Spleen (tissue), 11 donors: Measurements from ENCODE around the gene FKBP10. TPM values are rescaled to one million over a fixed set of nuclear protein-coding genes. Genes with fewer than 3 reads are reported as not detected.

Source experiments
- DNase-seq: peaks from one replicate; pipeline ENCODE4 v3.0.0-alpha.2; 2020
- H3K27ac ChIP-seq, 8 donors: fragments of 200-600 bp; sonication (generic) in 7 of 8; 1 replicate in 4 of 8; 2 replicates in 4 of 8; pipeline versions ENCODE4 v1.5.0 to v1.8.0; 2016 to 2021; ENCODE audit warnings: inconsistent platforms in 4 of 8, mild to moderate bottlenecking in 4 of 8, moderate library complexity in 1 of 8
- H3K27me3 ChIP-seq, 7 donors: fragments of 200-600 bp; sonication (generic) in 6 of 7; replicated peaks in 1 of 7; 1 replicate in 4 of 7; 2 replicates in 3 of 7; pipeline versions ENCODE4 v1.5.0 to v1.8.0; 2016 to 2021; ENCODE audit warnings: inconsistent platforms in 3 of 7, mild to moderate bottlenecking in 1 of 7
- H3K36me3 ChIP-seq, 6 donors: fragments of 200-600 bp; sonication (generic) in 5 of 6; 1 replicate in 4 of 6; 2 replicates in 2 of 6; pipeline versions ENCODE4 v1.5.0 to v1.8.0; 2016 to 2021; ENCODE audit warnings: inconsistent platforms in 2 of 6
- H3K4me1 ChIP-seq, 6 donors: fragments of 200-600 bp; sonication (generic) in 5 of 6; 1 replicate in 3 of 6; 2 replicates in 3 of 6; pipeline versions ENCODE4 v1.5.0 to v1.8.0; 2016 to 2021; ENCODE audit warnings: inconsistent platforms in 3 of 6
- H3K4me3 ChIP-seq, 8 donors: fragments of 200-600 bp; sonication (generic) in 7 of 8; 1 replicate in 4 of 8; 2 replicates in 4 of 8; pipeline versions ENCODE4 v1.5.0 to v1.8.0; 2016 to 2021; ENCODE audit warnings: inconsistent platforms in 4 of 8, mild to moderate bottlenecking in 4 of 8, moderate library complexity in 2 of 8
- H3K9me3 ChIP-seq, 8 donors: fragments of 200-600 bp; sonication (generic) in 7 of 8; 1 replicate in 4 of 8; 2 replicates in 4 of 8; pipeline versions ENCODE4 v1.5.0 to v1.8.0; 2016 to 2021; ENCODE audit warnings: inconsistent platforms in 4 of 8
- POLR2A ChIP-seq, 3 donors: fragments of 450-650 bp; IDR thresholded peaks; one replicate each; pipeline ENCODE4 v1.5.1; 2017; ENCODE audit warnings: antibody characterized with exemption in 3 of 3, mild to moderate bottlenecking in 1 of 3
- POLR2AphosphoS5 ChIP-seq, 3 donors: sonication (generic); formaldehyde crosslinking; IDR thresholded peaks; one replicate each; pipeline ENCODE4 v1.5.1; 2017; ENCODE audit warnings: antibody characterized with exemption in 3 of 3
- whole genome bisulfite sequencing, 5 donors: extraction: QIAGEN DNeasy Blood & Tissue Kit in 3 of 5; methylation state at CpG; one replicate each; pipeline versions ENCODE4 v1.1.5 to v1.1.7; 2013 to 2018; 5-methylcytosine and 5-hydroxymethylcytosine counted together
- intact Hi-C: fragments of 100-400 bp; cut with DNase I; formaldehyde crosslinking; loops from one replicate; pipeline ENCODE4 v1.15.0; 2023; ENCODE audit warnings: low total_unique reads
- polyA plus RNA-seq, 3 donors: library from polyadenylated mRNA; stranded (reverse); fragments of 200-250 nt; gene quantifications; one replicate each; pipeline ENCODE4 v1.2.1, GENCODE V29; 2013
- total RNA-seq, 7 donors: library from RNA; depleted of rRNA in 3 of 7; stranded (reverse); fragments of >200 nt in 3 of 7; fragmentation: NEBNext Ultra II Directional in 4 of 7; extraction: Animal tissue kit (Norgen Biotek cat#: 25700) in 4 of 7; gene quantifications; one replicate each; pipeline versions ENCODE4 v1.1.0 to v1.2.1, GENCODE V29; 2016 to 2021
- TF ChIP-seq, protein P1 (sequence below), 11 experiments: fragments of 200-600 bp in 7 of 11; fragments of 450-650 bp in 4 of 11; sonication (generic) in 4 of 11; IDR thresholded peaks in 8 of 11; conservative IDR thresholded peaks in 3 of 11; 1 replicate in 7 of 11; 2 replicates in 4 of 11; pipeline versions ENCODE4 v1.4.0 to v1.8.0; 2016 to 2021; ENCODE audit warnings: antibody characterized with exemption in 11 of 11, inconsistent platforms in 4 of 11, mild to moderate bottlenecking in 1 of 11
- donor health status: healthy with polysubstance abuse.
- donor health status: DM: no; HTN: no; CAD: no; lungs with moderate emphysema.
- donor health status: DM: no; HTN: no; CAD: no.
- donor health status: Bipolar disorder and iron deficiency.
- donor health status: healthy.
- donor health status: DM: no; HTN: no; CAD: no.
- donor health status: DM: yes; HTN: yes; CAD: no.

Gene FKBP10
- total and polyA plus RNA-seq, 10 donors = 9.6 to 30.8 (median 16.2) TPM

DNA sequence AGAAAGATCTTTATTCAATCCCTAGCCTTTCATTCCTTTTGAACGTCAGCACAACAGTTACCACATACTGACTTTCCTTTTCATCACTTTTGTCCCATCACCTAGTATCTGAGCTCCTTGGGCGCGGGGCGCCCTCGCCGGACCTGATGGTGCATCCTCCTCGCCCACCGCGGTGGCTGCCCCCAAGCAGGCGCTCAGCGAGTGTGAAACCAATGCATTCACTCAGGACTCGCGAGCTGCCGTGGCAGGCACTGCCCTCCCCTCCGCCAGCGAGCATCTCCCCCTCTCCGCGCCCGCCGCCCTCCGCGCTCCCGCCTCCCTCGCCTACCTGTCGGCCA lies 51.7 kb downstream of the FKBP10 start:
- DNase-seq = no peak

DNA sequence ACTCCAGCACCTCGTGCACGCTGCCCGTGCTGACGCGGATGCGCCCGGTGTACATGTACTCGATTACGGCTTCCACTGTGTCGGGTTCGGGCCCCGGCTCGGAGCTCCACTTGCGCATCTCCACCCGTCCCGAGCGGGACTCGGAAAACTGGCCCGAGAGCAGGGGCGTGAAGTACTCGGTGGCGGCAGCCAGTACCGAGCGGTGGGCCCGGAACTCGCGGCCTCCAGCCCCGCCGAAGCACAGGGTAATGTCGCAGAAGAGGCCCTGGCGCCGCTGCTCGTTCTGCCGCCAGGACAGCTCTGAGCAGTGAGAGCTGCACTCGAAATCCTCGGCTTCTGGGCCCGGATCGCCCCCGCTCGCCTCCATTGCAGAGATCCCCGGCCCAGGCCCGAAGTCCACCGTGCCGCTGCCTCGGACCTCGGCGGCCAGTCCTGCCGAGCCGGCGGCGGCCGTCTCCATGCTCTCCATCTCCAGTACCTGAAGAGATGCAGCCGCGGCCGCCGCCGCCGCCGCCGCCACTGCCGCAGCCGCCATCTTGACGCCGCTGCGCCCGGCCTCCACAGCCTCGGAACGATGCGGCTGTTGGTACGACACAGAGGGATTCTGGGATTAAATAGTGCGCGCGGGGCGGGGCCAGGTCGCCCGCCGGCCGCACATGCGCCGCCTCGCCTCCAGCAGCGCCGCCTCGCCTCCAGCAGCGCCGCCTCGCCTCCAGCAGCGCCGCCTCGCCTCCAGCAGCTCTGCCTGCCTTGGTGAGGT lies 52.2 kb downstream of the FKBP10 start, which contains the start of gene KLHL11:
KLHL11 (minus strand) TSS at position 588 of the 760 bp plus-strand sequence; CDS start at position 535, 53 bp downstream.
- peaks cover 13 to 55% (median 40%) of the 10 kb centered on the region in 6 donors for H3K4me1 ChIP-seq
- 0% methylated on average over 29 to 90 of the region's 90 CpGs for WGBS, 5 donors
- H3K27me3 ChIP-seq = no peaks in the 10 kb centered on the region
- no peaks in the 10 kb centered on the region for H3K9me3 ChIP-seq
- peak within 1 kb of the TSS; percentile 85 to 97 (median 95) for H3K27ac ChIP-seq
- peak in 1 of 3 donors; percentile 86 for TF ChIP-seq POLR2A (IDR thresholded peaks at IDR 0.05)
- TF ChIP-seq, protein P1, sequence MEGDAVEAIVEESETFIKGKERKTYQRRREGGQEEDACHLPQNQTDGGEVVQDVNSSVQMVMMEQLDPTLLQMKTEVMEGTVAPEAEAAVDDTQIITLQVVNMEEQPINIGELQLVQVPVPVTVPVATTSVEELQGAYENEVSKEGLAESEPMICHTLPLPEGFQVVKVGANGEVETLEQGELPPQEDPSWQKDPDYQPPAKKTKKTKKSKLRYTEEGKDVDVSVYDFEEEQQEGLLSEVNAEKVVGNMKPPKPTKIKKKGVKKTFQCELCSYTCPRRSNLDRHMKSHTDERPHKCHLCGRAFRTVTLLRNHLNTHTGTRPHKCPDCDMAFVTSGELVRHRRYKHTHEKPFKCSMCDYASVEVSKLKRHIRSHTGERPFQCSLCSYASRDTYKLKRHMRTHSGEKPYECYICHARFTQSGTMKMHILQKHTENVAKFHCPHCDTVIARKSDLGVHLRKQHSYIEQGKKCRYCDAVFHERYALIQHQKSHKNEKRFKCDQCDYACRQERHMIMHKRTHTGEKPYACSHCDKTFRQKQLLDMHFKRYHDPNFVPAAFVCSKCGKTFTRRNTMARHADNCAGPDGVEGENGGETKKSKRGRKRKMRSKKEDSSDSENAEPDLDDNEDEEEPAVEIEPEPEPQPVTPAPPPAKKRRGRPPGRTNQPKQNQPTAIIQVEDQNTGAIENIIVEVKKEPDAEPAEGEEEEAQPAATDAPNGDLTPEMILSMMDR (IDR thresholded peaks at IDR 0.05 in 8 of 11, conservative IDR thresholded peaks at IDR 0.05 in 3 of 11) = peak in 5 of 11 experiments; percentile 6 to 53 (median 29)
- TF ChIP-seq POLR2AphosphoS5 (IDR thresholded peaks at IDR 0.05) = peak; percentile 92 to 97 (median 94)
- H3K4me3 ChIP-seq = peak within 1 kb of the TSS; percentile 84 to 99 (median 97)
- peaks cover 0 to 37% (median 27%) of the 10 kb centered on the region in 6 donors for H3K36me3 ChIP-seq
- intact Hi-C loops = no loop called here
- DNase-seq = peak; percentile 97

More for the DNA sequence above, 51.7 kb downstream of the FKBP10 start:
- TF ChIP-seq, protein P1 (IDR thresholded peaks at IDR 0.05 in 8 of 11, conservative IDR thresholded peaks at IDR 0.05 in 3 of 11) = no peak
- peak overlapping the region; percentile 84 to 99 (median 97) for H3K4me3 ChIP-seq
- H3K36me3 ChIP-seq = peaks cover 0 to 31% (median 22%) of the 10 kb centered on the region in 6 donors
- intact Hi-C loops = no loop called here
- H3K4me1 ChIP-seq = peaks cover 13 to 58% (median 40%) of the 10 kb centered on the region in 6 donors
- peak overlapping the region; percentile 85 to 97 (median 95) for H3K27ac ChIP-seq
- no peaks in the 10 kb centered on the region for H3K27me3 ChIP-seq
- no peaks in the 10 kb centered on the region for H3K9me3 ChIP-seq
- 0 to 1% (median 0%) methylated on average over 21 to 25 of the region's 25 CpGs for WGBS, 5 donors

DNA sequence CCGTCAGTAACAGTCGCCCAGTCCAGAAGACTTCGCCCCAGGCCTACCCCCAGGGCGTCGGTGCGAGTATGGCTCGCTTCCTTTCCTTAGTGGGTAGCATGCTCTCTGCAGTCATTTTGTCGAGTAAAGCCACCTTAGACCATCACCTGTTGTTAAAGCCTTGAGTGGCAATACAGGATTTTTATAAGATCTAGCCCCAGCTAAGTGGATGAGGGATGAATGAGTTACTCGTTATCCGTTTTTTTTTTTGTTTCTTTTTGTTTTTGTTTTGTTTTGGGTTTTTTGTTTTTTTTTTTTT lies 52.7 kb downstream of the FKBP10 start:
- Histone ChIP-seq H3K36me3 (peaks cover 0 to 42% (median 32%) of the 10 kb centered on the region in 6 donors), H3K4me1 (peaks cover 13 to 49% (median 37%) of the 10 kb centered on the region in 6 donors), H3K27me3 (no peaks in the 10 kb centered on the region), H3K4me3 (peak overlapping the region; percentile 84 to 99 (median 97)), H3K9me3 (no peaks in the 10 kb centered on the region), H3K27ac (peak overlapping the region in 7 of 8 donors; percentile 91 to 97 (median 95))
- intact Hi-C loops = no loop called here
- 0 to 2% (median 1%) methylated on average over 8 to 10 of the region's 10 CpGs for WGBS, 5 donors
- DNase-seq = no peak
- TF ChIP-seq, protein P1 (IDR thresholded peaks at IDR 0.05 in 8 of 11, conservative IDR thresholded peaks at IDR 0.05 in 3 of 11) = peak in 1 of 11 experiments; percentile 3
- no peak for TF ChIP-seq POLR2AphosphoS5 (IDR thresholded peaks at IDR 0.05)

DNA sequence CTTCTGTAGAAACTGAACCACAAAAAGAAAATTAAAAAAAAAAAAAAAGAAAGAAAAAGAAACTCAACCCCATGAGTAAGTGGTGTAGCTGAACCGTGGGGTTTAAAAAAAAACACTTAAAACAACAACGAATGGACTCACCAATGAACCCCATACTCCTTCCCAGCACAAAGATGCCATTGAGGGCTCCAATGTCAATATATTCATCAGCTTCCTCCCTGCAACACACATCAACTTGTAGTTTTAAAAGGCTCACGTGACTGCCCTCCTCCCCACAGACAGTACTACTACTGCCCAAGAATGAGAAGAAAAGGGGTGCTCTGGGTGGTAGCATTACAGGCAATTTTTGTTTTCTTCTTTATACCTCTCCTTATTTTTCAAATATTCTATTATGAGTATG lies 55.8 kb downstream of the FKBP10 start:
- H3K4me3 ChIP-seq = no peak overlapping the region
- TF ChIP-seq POLR2A (IDR thresholded peaks at IDR 0.05) (no peak), POLR2AphosphoS5 (IDR thresholded peaks at IDR 0.05) (no peak)
- TF ChIP-seq, protein P1 (IDR thresholded peaks at IDR 0.05 in 8 of 11, conservative IDR thresholded peaks at IDR 0.05 in 3 of 11) = no peak
- DNase-seq = no peak
- WGBS, 5 donors = 63 to 76% (median 73%) methylated on average over 3 of the region's 3 CpGs
- intact Hi-C loops = no loop called here
- peaks cover 6 to 72% (median 61%) of the 10 kb centered on the region in 6 donors for H3K36me3 ChIP-seq
- no peak overlapping the region for H3K27ac ChIP-seq
- peaks cover 9 to 19% (median 14%) of the 10 kb centered on the region in 6 donors for H3K4me1 ChIP-seq
- H3K27me3 ChIP-seq = no peaks in the 10 kb centered on the region
- H3K9me3 ChIP-seq = no peaks in the 10 kb centered on the region
